ENCODE data around the gene NUP43.

DNA sequence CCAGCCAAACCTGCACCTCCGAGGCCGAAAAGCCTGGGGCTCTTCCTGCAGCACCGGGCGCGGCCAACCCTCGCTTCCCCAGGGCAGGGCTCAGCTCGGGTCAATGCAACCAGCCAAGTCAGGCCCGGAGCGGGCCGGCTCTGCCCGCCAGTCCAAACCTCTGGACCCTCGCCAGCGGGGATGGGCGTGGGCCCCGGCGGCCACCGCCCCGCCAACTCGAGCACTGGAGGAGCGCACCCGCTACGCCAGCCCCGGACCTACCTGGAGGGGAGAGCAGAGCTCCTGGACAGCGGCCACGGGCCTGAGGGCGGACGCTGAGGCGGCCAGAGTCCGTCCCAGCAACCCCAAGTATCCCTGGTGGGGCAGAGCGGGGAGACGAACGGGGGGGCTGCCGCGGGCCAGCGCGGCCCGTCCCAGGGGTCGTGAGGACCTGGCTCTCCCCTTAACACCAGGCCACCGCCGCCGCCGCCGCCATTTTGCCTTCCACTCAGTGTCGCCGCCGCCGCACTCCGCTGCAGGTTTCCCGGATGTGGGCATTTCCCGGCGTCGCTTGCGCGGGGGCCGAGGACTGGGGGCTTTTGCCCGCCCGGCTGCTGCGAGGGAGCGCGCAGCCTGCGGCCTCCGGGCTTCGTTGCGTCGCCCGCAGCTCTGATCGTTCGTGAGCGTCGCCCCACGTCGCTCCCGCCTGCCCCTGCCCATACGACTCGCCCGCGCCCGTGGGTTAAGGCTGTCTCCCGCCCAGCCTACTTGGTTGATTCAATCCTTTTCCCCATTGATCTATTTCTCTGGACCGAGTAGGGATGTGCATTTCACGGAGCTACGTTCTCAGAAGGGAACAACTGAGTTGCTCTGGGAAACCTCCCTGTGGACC, 28.5 kb downstream of the NUP43 start, which contains the start of gene LATS1:
- TF ChIP-seq, protein P1, sequence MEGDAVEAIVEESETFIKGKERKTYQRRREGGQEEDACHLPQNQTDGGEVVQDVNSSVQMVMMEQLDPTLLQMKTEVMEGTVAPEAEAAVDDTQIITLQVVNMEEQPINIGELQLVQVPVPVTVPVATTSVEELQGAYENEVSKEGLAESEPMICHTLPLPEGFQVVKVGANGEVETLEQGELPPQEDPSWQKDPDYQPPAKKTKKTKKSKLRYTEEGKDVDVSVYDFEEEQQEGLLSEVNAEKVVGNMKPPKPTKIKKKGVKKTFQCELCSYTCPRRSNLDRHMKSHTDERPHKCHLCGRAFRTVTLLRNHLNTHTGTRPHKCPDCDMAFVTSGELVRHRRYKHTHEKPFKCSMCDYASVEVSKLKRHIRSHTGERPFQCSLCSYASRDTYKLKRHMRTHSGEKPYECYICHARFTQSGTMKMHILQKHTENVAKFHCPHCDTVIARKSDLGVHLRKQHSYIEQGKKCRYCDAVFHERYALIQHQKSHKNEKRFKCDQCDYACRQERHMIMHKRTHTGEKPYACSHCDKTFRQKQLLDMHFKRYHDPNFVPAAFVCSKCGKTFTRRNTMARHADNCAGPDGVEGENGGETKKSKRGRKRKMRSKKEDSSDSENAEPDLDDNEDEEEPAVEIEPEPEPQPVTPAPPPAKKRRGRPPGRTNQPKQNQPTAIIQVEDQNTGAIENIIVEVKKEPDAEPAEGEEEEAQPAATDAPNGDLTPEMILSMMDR (IDR thresholded peaks at IDR 0.05): no peak
- TF ChIP-seq EZH2 (IDR thresholded peaks at IDR 0.05) (peak; percentile 64), EZH2phosphoT487 (IDR thresholded peaks at IDR 0.05) (peak; percentile 34)

Measured in neural progenitor cell (in vitro differentiated cells).